HG02884 (cell line): ENCODE data around the gene OR5D18.
"Not testable (repeated sequence)": the region's sequence is repeated elsewhere in the genome, so short reads cannot be mapped to it uniquely, and the experiment has no call there.

Experiments used
- ATAC-seq: cut with Tn5 transposase; IDR thresholded peaks from one replicate; pipeline ENCODE4 v1.9.1; 2021; ENCODE audit warnings: mild to moderate bottlenecking, moderate library complexity; ENCODE audit not compliant: unreplicated experiment

OR5D18 gene

GRCh38 chr11:55819330-55819729, at the start of gene OR5D18:
TSS of gene OR5D18 (plus strand) at chr11:55819630. CDS start at chr11:55819630, 0 bp downstream.
- ATAC-seq: no peak

DNA sequence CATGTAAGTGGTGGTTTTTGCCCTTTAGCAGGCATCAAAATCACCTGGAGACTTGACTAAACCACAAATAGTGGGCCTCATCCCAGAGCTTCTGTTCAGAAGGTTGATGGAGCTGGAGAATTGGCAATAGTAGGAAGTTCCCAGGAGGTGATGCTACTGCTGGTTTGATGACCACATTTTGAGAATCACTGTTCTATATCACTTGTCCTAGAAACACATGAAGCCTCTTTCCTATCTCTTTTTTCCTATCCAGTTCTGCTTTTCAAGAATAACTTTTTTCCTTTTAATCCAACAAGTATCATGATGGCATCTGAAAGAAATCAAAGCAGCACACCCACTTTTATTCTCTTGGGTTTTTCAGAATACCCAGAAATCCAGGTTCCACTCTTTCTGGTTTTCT, 46.3 kb upstream of the OR5D18 start, which contains the start of gene OR5D13:
OR5D13 (plus strand) TSS at position 301 of the 400 bp plus-strand sequence; CDS start at position 301, 0 bp downstream.
- no peak for ATAC-seq

DNA sequence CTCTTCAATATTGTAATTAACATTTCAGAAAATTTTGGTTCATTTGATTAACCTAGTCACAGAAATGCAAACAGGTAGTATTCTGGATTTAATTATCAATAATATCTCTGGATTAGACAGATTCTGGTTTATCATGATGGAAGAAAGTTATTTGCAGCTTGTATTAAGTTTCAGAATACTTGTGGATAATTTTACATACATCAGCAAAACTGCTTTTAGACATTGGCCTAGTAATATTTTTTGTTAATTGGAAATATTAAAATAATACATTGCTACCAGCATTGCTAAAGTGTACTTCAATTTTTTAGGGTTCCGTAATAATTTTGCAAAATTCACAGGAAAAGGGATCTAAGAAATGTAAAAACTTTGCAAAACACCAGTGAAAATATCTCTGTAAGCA, 27.8 kb upstream of the OR5D18 start:
- no peak for ATAC-seq

GRCh38 chr11:55793321-55793720, 26.1 kb upstream of the OR5D18 start:
- ATAC-seq: no peak

GRCh38 chr11:55795256-55795655, 24.2 kb upstream of the OR5D18 start, which contains the start of gene OR5D14:
TSS of gene OR5D14 (plus strand) at chr11:55795556. CDS start at chr11:55795556, 0 bp downstream.
- ATAC-seq: no peak

- no peak for ATAC-seq
Observed at GRCh38 chr11:55806248-55806647, 13.2 kb upstream of the OR5D18 start.

DNA sequence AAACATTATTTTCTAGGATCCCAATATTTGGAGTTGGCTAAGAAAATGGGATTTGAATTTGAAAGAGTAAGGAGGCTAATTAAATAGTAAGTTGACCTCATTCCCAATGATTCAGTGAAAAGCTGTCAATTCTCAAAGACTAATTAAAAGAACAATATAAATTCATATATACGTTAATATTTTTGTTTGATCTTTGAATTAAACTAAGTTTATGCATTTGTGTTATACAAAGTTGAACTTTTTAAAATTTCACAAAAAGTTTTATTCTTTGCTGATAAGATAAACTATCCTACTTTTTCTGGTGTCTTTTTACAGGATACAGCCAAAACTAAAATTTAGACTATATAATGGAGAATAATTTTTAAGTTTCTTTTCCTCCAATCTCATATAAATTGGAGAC, 8.4 kb upstream of the OR5D18 start, which contains the start of gene OR5L1:
OR5L1 (plus strand) TSS at position 301 of the 400 bp plus-strand sequence. CDS start 100 bp downstream, outside the sequence.
- ATAC-seq: no peak

- no peak for ATAC-seq
Observed at GRCh38 chr11:55826919-55827318, 7.5 kb downstream of the OR5D18 start, which contains the start of gene OR5L2. TSS of gene OR5L2 (plus strand) at chr11:55827219. CDS start at chr11:55827219, 0 bp downstream.

DNA sequence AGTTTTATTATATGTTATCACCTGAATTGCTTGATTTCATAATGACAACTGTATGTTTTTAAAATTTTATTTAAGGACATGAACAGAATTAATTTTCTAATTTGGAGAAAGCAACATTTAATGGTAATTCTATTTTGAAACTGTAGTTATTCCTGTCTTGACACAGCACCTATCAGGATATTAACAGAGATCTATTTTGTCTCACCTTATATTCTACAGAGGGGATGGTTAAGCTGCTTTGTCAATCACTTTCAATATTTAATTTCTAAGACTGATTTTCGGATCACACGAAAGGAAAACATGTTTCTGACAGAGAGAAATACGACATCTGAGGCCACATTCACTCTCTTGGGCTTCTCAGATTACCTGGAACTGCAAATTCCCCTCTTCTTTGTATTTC, 19.0 kb downstream of the OR5D18 start, which contains the start of gene OR5D16:
OR5D16 (plus strand) TSS at position 301 of the 400 bp plus-strand sequence; CDS start at position 301, 0 bp downstream.
- no peak for ATAC-seq

DNA sequence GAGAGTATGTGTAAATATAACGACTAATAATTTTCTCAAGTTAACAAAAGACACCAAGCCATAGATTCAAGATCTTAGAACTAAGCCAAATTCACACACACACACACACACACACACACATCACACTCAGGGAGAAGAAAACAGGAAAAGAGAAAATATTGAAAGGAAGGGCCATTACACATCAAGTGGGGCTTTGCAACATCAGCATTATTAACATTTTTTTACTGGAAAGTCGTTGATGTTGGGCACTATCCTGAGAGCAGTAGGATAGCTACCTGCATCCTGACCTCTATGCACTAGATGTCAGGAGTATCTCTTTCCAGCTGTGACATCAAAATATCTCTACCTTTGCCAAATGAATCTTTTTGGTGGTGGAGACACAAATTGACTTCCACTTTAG, 28.0 kb downstream of the OR5D18 start:
- ATAC-seq: no peak

- no peak for ATAC-seq
Observed at GRCh38 chr11:55849037-55849436, 29.6 kb downstream of the OR5D18 start.

DNA sequence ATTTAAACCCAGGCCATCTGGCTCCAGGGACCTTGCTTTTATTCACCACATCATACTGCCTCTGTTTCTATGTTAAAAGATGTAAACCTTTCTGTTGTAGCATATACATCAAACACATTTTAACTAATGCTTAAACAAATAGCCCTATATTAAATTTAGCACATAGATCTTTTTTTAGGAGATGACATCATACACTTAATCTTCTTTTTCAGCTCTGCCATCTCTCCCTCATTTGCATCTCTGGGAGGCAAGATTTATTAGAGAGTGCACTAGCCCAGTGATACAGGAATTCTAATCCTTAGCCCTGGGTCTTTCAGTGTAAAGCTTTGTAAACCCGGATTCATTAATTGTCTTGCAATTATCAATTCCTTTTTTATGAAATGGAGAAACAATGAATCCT, 32.7 kb downstream of the OR5D18 start:
- ATAC-seq: no peak

GRCh38 chr11:55854704-55855103, 35.3 kb downstream of the OR5D18 start:
- ATAC-seq: no peak

DNA sequence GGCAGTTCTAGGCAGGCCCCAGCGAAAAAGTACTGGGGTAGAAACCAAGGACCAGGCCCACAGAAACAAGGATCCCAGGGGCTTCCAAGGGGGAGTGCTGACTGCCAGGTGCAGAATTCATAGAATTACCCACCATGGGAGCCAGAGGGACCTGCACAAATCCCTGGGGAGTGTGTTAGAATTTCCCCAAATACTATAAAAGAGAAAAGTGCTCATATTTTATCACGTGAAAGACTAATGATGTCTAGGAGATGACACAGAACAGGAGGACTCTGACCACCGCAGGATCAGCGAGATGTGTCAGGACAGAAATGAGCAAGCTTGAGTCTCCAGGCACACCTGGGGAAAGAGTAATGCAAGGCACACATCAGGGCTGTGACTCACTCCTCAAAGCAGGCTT, 47.9 kb downstream of the OR5D18 start:
- not testable (repeated sequence) for ATAC-seq
